Fibroblast of upper back skin (primary cell): Measurements from ENCODE around the gene R3HDM4.
"Not testable (repeated sequence)": the region's sequence is repeated elsewhere in the genome, so short reads cannot be mapped to it uniquely, and the experiment has no call there.

ENCODE experiments used
- DNase-seq: peaks from one replicate; pipeline ENCODE4 v3.0.0-alpha.2; 2013

Gene R3HDM4

GRCh38 chr19:853014-853585 lies 59.9 kb downstream of the R3HDM4 start:
- DNase-seq = no peak

GRCh38 chr19:852136-853013 lies 60.6 kb downstream of the R3HDM4 start, which contains the start of gene ELANE:
Gene ELANE (plus strand): TSS chr19:852303. CDS start chr19:852329, 26 bp downstream.
- DNase-seq = no peak

- DNase-seq = no peak
These were observed 62.1 kb downstream of the R3HDM4 start for GRCh38 chr19:850979-851335.

DNA sequence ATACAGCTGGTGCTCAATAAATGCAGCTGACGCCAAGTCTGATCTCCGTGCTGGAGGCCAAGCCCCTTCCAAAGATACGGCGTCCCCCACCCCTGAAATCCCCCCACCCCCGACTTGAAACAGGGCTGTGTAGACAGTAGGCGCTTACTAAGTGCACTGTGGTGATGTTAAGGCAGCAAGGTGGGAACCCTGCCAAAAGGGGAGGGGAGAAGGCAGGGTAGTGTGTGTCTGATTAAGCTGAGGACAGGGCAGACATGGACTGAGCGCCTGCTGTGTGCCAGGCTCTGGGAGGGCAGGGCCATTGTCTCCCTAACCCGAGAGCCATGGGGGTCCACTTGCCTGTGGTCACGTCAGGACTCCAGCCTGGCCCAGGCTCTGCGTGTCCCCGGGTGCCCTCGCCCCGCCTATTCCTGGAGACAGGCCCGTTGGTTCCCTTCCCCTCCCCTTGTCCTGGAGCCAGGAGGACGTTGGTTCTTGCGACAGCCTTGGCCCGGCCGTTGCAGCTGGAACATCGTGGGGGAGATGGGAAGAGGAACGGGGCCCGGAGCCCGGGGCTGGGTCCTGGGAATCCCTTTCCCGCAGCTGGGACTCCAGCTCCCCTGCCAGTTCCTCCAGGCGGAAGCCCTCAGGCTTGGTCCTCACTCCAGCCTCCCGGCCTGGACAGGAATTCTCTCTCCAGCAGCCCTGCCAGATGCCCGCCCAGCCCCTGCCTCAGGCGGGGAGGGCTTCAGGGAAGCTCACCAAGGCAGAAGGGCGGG lies 62.6 kb downstream of the R3HDM4 start:
- peak; percentile 84 for DNase-seq

DNA sequence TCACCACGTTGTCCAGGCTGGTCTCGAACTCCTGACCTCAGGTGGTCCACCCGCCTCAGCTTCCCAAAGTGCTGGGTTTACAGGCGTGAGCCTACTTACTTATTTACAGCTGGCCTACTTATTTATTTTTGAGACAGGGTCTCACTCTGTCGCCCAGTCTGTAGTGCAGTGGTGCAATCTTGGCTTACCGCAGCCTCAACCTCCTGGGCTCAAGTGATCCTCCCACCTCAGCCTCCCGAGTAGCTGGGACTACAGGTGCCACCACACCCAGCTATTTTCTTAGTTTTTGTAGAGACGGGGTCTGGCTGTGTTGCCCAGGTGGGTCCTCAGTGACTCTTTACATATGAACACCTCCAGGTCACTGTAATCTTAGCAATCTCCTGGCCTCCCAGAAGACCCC lies 63.8 kb downstream of the R3HDM4 start:
- DNase-seq = not testable (repeated sequence)

DNA sequence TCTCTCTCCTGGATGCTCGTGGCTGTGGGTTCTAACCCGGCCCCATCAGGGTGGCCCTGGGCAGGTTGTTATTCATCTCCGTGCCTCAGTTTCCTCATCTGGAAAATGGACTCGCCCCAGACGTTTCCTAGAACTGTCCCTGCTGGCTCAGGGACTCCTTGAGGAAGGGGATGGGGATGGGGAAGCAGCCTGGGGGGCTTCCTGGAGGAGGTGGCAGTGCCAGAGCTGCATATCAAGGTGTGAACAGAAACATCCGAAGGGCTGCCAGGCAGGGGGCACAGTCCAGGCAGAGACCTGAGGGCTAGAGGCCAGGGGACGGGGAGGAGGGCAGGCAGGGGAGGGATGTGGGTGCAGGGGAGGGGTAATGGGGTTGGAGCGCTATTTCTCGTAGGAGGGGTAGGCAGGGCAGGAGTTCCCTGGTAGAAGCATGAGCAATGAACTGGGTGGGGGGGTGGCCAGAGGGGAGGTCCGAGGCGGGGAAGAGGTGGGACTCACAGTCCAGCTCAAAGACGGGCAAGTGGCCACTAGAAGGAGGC lies 64.6 kb downstream of the R3HDM4 start:
- DNase-seq = no peak
